T-cell (primary cell): Measurements from ENCODE around the gene SMU1. TPM values are rescaled to one million over a fixed set of nuclear protein-coding genes. Genes with fewer than 3 reads are reported as not detected.

ENCODE experiments used
- ATAC-seq, 4 experiments: fragments of 200-7000 bp in 3 of 4; fragments of 150-1000 bp in 1 of 4; cut with Tn5 transposase; replicated peaks in 1 of 4; 1 replicate in 3 of 4; 2 replicates in 1 of 4; pipeline ENCODE4 v1.10.0; 2021; ENCODE audit warnings: moderate library complexity in 3 of 4, mild to moderate bottlenecking in 2 of 4, moderate number of reproducible peaks in 1 of 4
- CTCF ChIA-PET, 2 donors: fragments of 300-600 bp; sonication (Branson Sonifier 250); formaldehyde crosslinking; loops; one replicate each; lab custom pipeline; 2022; ENCODE audit warnings: antibody characterized with exemption in 2 of 2; lab: Charles Lee
- POLR2A ChIA-PET, 2 donors: fragments of 300-600 bp; sonication (Branson Sonifier 250); formaldehyde crosslinking; loops; one replicate each; lab custom pipeline; 2022; ENCODE audit warnings: antibody characterized with exemption in 2 of 2; lab: Charles Lee
- DNase-seq, 35 experiments: peaks; one replicate each; pipeline versions ENCODE4 v3.0.0 to v3.0.0-alpha.2; 2013 to 2023
- H3K27ac ChIP-seq: one replicate; pipeline ENCODE4 v1.5.1; 2013; ENCODE audit warnings: low read length
- H3K27me3 ChIP-seq, 2 experiments: replicated peaks in 1 of 2; 1 replicate in 1 of 2; 2 replicates in 1 of 2; pipeline versions ENCODE4 v1.6.1 to v1.7.0; 2013; ENCODE audit warnings: low read length in 1 of 2, mixed read lengths in 1 of 2; ENCODE audit not compliant: control insufficient read depth in 2 of 2, insufficient read depth in 2 of 2; ENCODE audit errors: extremely low read depth in 1 of 2
- H3K36me3 ChIP-seq, 2 donors: 1 replicate in 1 of 2; 2 replicates in 1 of 2; pipeline versions ENCODE4 v1.6.1 to v1.7.0; 2013; ENCODE audit warnings: low read length in 1 of 2; ENCODE audit not compliant: control insufficient read depth in 2 of 2, insufficient read depth in 1 of 2; ENCODE audit errors: extremely low read depth in 1 of 2
- H3K4me1 ChIP-seq, 2 experiments: 1 replicate in 1 of 2; 2 replicates in 1 of 2; pipeline versions ENCODE4 v1.6.1 to v1.7.0; 2013; ENCODE audit warnings: low read length in 2 of 2, mixed read lengths in 1 of 2; ENCODE audit not compliant: insufficient read depth in 2 of 2, control insufficient read depth in 1 of 2; ENCODE audit errors: extremely low read depth in 1 of 2
- H3K4me3 ChIP-seq, 2 donors: 1 replicate in 1 of 2; 2 replicates in 1 of 2; pipeline versions ENCODE4 v1.5.1 to v1.7.0; 2013; ENCODE audit warnings: mild to moderate bottlenecking in 2 of 2, low read length in 1 of 2, moderate library complexity in 1 of 2; ENCODE audit not compliant: control insufficient read depth in 1 of 2; ENCODE audit errors: extremely low read depth in 1 of 2
- H3K9me3 ChIP-seq: 2 replicates; pipeline ENCODE4 v1.7.0; 2013
- H3K27ac Mint-ChIP-seq, 2 donors: one replicate each; pipeline ENCODE4 v1.8.0; 2020 to 2021; ENCODE audit warnings: mild to moderate bottlenecking in 2 of 2, mixed read lengths in 2 of 2
- H3K27me3 Mint-ChIP-seq, 2 donors: one replicate each; pipeline ENCODE4 v1.8.0; 2021 to 2022; ENCODE audit warnings: mixed read lengths in 2 of 2
- H3K36me3 Mint-ChIP-seq: one replicate; pipeline ENCODE4 v1.8.0; 2021; ENCODE audit warnings: mixed read lengths
- H3K4me1 Mint-ChIP-seq, 3 donors: one replicate each; pipeline ENCODE4 v1.8.0; 2020 to 2022; ENCODE audit warnings: mixed read lengths in 3 of 3, mild to moderate bottlenecking in 1 of 3
- H3K4me3 Mint-ChIP-seq, 3 donors: one replicate each; pipeline ENCODE4 v1.8.0; 2020 to 2022; ENCODE audit warnings: mild to moderate bottlenecking in 3 of 3, mixed read lengths in 3 of 3, moderate library complexity in 3 of 3
- H3K9me3 Mint-ChIP-seq, 3 donors: one replicate each; pipeline ENCODE4 v1.8.0; 2020 to 2022; ENCODE audit warnings: mixed read lengths in 3 of 3
- WGBS: methylation state at CpG from one replicate; pipeline ENCODE4 v1.1.5; 2013; ENCODE audit warnings: missing lambda C conversion rate; ENCODE audit not compliant: insufficient coverage; 5-methylcytosine and 5-hydroxymethylcytosine counted together
- total RNA-seq, 35 experiments: library from RNA in 6 of 35; stranded (reverse) in 6 of 35; fragments of 120-200 nt in 1 of 35; gene quantifications; one replicate each; pipeline versions ENCODE4 v1.2.1 to v1.2.4 and lab custom pipeline; 2013 to 2026

The SMU1 gene
- total RNA-seq, 5 donors from 2014 or later (not counting 1 experiment from before 2014, with no cell fraction given), result 22.6 to 25.5 (median 24.4) TPM

DNA sequence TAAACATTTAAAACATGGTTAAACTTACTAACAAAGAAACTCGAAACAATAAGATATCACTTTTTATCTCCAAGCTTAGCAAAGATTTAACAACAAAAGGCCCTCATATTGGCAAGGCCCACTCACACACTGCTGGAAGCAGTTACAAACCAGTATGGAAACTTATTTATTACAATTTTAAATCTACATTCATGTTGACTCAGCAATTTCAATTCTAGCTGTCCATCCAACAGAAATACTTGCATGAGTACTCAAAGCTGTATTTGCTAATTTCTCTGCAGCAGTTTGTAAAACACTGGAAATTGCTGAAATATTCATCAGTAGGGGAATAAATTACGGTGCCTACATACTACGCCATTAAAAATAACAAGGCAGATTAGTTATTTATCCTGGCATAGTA, 54.2 kb downstream of the SMU1 start:
- ATAC-seq (no peak), DNase-seq (no peak)
- Histone ChIP-seq H3K36me3 (peaks cover 0 to 6% of the 10 kb centered on the region in 2 donors), H3K27me3 (no peaks in the 10 kb centered on the region), H3K27ac (peak overlapping the region; percentile 15), H3K9me3 (no peaks in the 10 kb centered on the region), H3K4me1 (peaks cover 16 to 26% of the 10 kb centered on the region in 2 experiments), H3K4me3 (no peak overlapping the region)
- no CpG with 5 or more reads among the region's 3 CpGs for WGBS
- Mint-ChIP-seq H3K4me3 (peak overlapping the region in 1 of 3 donors; percentile 34), H3K9me3 (no peaks in the 10 kb centered on the region), H3K27me3 (no peaks in the 10 kb centered on the region), H3K36me3 (peaks cover 11% of the 10 kb centered on the region), H3K4me1 (peaks cover 47 to 57% (median 52%) of the 10 kb centered on the region in 3 donors), H3K27ac (no peak overlapping the region)
- ChIA-PET CTCF (interaction anchor here in 1 of 2 donors (0.6 kb wide), 1 partner anchor 137 kb away, joined by 3 read pairs; no protein-coding TSS in a partner anchor), POLR2A (interaction anchor here in 1 of 2 donors (0.6 kb wide), 1 partner anchor 268 kb away, joined by 4 read pairs; the partner anchor contains the start of gene NFX1)

DNA sequence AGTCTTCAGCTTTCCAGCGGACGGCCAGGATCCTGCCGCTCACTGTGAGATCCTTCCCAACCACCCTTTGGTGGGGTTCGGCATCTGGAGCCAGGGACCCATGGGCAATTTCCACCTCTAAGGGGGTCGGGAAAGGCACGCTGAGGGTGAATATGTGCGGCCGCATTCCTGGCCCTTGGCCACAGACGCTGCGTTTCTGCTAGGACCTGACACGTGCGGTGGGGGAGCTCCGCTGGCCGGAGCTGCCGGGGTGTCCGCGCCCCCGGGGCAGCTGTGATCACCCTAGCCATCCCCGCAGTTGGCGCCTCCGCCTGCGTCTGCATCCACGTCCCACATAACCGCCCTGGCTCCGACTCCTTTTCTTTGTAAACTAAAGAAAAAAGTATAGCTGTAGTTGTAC, 56.7 kb downstream of the SMU1 start:
- Histone ChIP-seq H3K36me3 (peaks cover 0 to 4% of the 10 kb centered on the region in 2 donors), H3K27me3 (no peaks in the 10 kb centered on the region), H3K27ac (no peak overlapping the region), H3K4me1 (peaks cover 7 to 19% of the 10 kb centered on the region in 2 experiments), H3K9me3 (no peaks in the 10 kb centered on the region), H3K4me3 (no peak overlapping the region)
- no peaks in the 10 kb centered on the region for H3K27me3 Mint-ChIP-seq
- no peak for ATAC-seq
- no peak for DNase-seq
- WGBS, result 98% methylated on average over 16 of the region's 25 CpGs
- H3K4me3 Mint-ChIP-seq, result no peak overlapping the region
- POLR2A ChIA-PET, result interaction anchor here in 1 of 2 donors (0.6 kb wide), 1 partner anchor 19 kb away, joined by 3 read pairs; no protein-coding TSS in a partner anchor
- H3K4me1 Mint-ChIP-seq, result peaks cover 33 to 40% (median 35%) of the 10 kb centered on the region in 3 donors
- CTCF ChIA-PET, result no interaction called here
- H3K36me3 Mint-ChIP-seq, result peaks cover 6% of the 10 kb centered on the region
- no peak overlapping the region for H3K27ac Mint-ChIP-seq
- no peaks in the 10 kb centered on the region for H3K9me3 Mint-ChIP-seq

DNA sequence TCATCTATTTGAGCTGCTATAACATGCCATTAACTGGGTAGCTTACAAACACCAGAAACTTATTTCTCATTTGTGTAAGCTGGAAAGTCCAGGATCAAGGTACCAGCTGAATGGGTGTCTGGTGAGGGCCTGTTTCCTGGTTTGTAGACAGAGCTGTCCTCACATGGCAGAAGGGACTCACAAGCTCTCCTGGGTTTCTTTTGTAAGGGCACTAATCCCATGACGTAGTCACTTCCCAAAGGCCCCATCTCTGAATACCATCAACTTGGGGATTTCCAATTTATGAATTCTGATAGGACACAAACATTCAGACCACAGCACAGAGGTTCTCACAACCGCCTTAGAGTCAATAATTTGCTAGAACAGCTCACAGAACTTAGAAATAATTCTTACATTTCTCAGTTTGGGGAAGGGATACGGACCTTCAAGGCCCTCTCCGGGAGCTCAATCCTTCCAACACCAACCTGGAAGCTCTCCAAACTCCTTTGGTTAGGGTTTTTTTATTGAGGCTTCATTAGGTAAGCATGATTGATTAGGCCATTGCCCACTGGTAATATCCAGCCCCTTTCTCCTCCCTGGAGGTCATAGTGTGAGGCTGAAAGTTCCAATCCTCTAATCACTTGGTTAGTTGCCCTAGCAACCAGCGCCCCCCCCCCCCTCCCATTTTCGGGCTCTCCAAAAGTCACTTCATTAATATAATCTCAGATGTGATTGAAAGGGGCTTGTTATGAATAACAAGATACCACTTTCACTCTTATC, 59.0 kb downstream of the SMU1 start:
- H3K27me3 Mint-ChIP-seq, result no peaks in the 10 kb centered on the region
- H3K27ac Mint-ChIP-seq, result no peak overlapping the region
- ChIA-PET POLR2A (interaction anchor here in 1 of 2 donors (0.6 kb wide), 1 partner anchor 41 kb away, joined by 3 read pairs; no protein-coding TSS in a partner anchor), CTCF (interaction anchor here in 1 of 2 donors (0.6 to 0.7 kb wide), 2 partner anchors 10 to 48 kb away, joined by 5 to 7 read pairs; no protein-coding TSS in a partner anchor)
- H3K27ac ChIP-seq, result no peak overlapping the region
- H3K9me3 Mint-ChIP-seq, result no peaks in the 10 kb centered on the region
- H3K4me1 ChIP-seq, result no peaks in the 10 kb centered on the region
- peaks cover 0 to 4% of the 10 kb centered on the region in 2 donors for H3K36me3 ChIP-seq
- H3K4me3 ChIP-seq, result no peak overlapping the region
- H3K9me3 ChIP-seq, result no peaks in the 10 kb centered on the region
- no peak for ATAC-seq
- H3K4me1 Mint-ChIP-seq, result peaks cover 13 to 18% (median 16%) of the 10 kb centered on the region in 3 donors
- DNase-seq, result no peak
- no peak overlapping the region for H3K4me3 Mint-ChIP-seq
- no CpG with 5 or more reads among the region's 6 CpGs for WGBS
- H3K36me3 Mint-ChIP-seq, result peaks cover 6% of the 10 kb centered on the region
- H3K27me3 ChIP-seq, result no peaks in the 10 kb centered on the region

DNA sequence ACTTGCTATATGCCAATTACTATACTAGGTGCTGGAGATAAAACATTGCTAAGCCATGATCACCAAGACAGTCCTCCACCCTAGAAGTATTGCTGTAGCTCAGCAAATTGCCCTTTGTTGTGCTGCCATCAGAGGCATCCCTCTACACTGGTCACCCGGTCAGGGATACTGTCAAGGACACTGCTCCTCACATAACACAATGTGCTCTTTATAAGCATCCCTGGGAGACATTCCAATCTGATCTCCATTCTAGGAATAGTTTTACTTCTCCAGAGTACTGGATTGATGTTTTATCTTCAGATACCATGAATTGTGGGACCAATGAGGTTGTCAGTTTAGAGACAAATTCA, 61.8 kb downstream of the SMU1 start:
- ATAC-seq (no peak), DNase-seq (no peak)
- H3K27ac Mint-ChIP-seq, result no peak overlapping the region
- CTCF ChIA-PET, result interaction anchor here in 1 of 2 donors (0.6 kb wide), 1 partner anchor 275 kb away, joined by 5 read pairs; the partner anchor contains the start of gene NFX1
- H3K9me3 ChIP-seq, result no peaks in the 10 kb centered on the region
- no peaks in the 10 kb centered on the region for H3K4me1 ChIP-seq
- no peak overlapping the region for H3K4me3 ChIP-seq
- H3K4me3 Mint-ChIP-seq, result no peak overlapping the region
- no CpG with 5 or more reads among the region's 1 CpG for WGBS
- H3K27ac ChIP-seq, result no peak overlapping the region
- no peaks in the 10 kb centered on the region for H3K9me3 Mint-ChIP-seq
- H3K27me3 ChIP-seq, result no peaks in the 10 kb centered on the region
- POLR2A ChIA-PET, result interaction anchor here in 1 of 2 donors (1.9 kb wide), 1 partner anchor 10 kb away, joined by 5 read pairs; the partner anchor contains the start of gene DNAJA1
- H3K36me3 Mint-ChIP-seq, result no peaks in the 10 kb centered on the region
- no peaks in the 10 kb centered on the region for H3K36me3 ChIP-seq
- H3K4me1 Mint-ChIP-seq, result no peaks in the 10 kb centered on the region
- no peaks in the 10 kb centered on the region for H3K27me3 Mint-ChIP-seq

DNA sequence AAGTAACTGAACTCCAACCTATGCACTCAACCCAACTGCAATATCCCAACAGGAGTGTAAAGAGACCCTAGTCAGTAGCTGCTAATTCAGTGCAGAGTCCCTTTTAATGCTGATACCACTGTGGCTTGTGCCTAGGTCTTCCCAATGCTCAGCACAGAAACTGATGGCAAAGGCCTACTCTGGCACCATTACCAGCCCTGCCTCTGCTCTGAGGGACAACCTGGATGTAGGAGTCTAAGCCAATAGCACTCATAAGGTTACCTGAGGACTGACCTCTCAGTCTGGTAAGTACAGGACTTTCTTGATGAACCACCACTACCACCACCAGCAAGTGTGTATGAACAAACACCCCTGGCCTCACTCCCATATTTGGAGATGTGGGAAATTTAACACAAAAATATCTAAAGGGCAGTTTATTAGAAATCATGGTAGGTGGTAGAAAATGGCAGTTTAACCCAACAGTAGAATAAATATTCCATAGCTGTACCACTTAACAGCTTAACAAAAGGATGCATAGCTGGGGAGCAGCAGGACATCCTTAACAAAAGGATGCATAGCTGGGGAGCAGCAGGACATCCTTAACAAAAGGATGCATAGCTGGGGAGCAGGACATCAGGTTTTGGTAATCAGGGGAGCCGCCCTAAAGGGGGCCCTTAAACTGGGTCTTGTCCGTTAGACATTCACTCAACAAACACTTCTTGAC, 62.4 kb downstream of the SMU1 start:
- H3K27ac ChIP-seq, result no peak overlapping the region
- H3K4me3 ChIP-seq, result no peak overlapping the region
- Mint-ChIP-seq H3K4me3 (no peak overlapping the region), H3K9me3 (no peaks in the 10 kb centered on the region), H3K27me3 (no peaks in the 10 kb centered on the region), H3K36me3 (no peaks in the 10 kb centered on the region), H3K4me1 (no peaks in the 10 kb centered on the region), H3K27ac (no peak overlapping the region)
- H3K4me1 ChIP-seq, result no peaks in the 10 kb centered on the region
- no peaks in the 10 kb centered on the region for H3K27me3 ChIP-seq
- ChIA-PET POLR2A (interaction anchor here in 1 of 2 donors (0.6 to 1.9 kb wide), 2 partner anchors 11 to 50 kb away, joined by 5 to 20 read pairs; partner anchors contain the start of gene DNAJA1), CTCF (interaction anchor here in 1 of 2 donors (0.6 kb wide), 1 partner anchor 276 kb away, joined by 5 read pairs; the partner anchor contains the start of gene NFX1)
- ATAC-seq (no peak), DNase-seq (no peak)
- WGBS, result no CpG with 5 or more reads among the region's 2 CpGs
- no peaks in the 10 kb centered on the region for H3K9me3 ChIP-seq
- H3K36me3 ChIP-seq, result no peaks in the 10 kb centered on the region
